ENCODE data around the gene LUC7L.

GRCh38 chr16:247027-247426 lies 17.8 kb upstream of the LUC7L start:
- TF ChIP-seq CTCF (IDR thresholded peaks at IDR 0.05; ENCODE audit: low read depth, low read length) = no peak
- no peak for TF ChIP-seq MAX (IDR thresholded peaks at IDR 0.05; ENCODE audit: low read depth, low read length)
- TF ChIP-seq POLR2A (IDR thresholded peaks at IDR 0.05; ENCODE audit: extremely low read depth, insufficient read length) = no peak
